ENCODE measurements around the gene AP2A2.

Gene AP2A2

DNA sequence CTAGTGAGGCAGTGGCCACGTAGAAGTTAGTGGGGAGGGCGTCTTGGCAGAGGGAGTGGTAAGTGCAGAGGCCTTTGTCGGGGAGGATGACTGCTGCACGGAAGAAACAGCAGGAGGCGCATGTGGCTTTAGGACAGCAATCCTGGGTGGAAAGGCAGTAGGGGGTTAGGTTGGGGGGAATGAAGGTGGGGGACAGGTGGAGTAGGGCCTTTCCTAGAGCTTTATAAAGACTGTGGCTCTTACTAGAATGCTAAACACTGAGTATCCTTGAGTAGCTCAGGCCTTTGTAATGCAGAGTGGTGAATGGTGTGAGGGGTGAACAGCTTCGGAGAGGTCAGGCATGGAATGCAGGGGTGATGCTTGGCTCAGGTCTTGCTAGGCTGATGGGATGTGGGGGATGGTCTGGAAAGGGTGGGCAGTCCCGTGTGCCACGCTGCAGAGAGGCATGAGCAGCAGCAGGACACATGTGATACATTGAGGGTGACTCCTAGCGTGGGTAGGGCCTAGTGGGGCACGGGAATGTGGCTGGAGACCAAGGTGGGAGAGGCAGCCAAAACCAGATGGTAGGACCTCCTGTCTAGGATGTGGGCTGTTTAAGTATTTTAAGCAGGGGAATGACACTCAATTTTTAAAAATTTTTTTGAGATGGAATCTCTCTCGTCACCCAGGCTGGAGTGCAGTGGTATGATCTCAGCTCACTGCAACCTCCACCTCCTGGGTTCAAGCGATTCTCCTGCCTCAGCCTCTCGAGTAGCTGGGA lies 19.2 kb downstream of the AP2A2 start:
- TF ChIP-seq, protein P1, sequence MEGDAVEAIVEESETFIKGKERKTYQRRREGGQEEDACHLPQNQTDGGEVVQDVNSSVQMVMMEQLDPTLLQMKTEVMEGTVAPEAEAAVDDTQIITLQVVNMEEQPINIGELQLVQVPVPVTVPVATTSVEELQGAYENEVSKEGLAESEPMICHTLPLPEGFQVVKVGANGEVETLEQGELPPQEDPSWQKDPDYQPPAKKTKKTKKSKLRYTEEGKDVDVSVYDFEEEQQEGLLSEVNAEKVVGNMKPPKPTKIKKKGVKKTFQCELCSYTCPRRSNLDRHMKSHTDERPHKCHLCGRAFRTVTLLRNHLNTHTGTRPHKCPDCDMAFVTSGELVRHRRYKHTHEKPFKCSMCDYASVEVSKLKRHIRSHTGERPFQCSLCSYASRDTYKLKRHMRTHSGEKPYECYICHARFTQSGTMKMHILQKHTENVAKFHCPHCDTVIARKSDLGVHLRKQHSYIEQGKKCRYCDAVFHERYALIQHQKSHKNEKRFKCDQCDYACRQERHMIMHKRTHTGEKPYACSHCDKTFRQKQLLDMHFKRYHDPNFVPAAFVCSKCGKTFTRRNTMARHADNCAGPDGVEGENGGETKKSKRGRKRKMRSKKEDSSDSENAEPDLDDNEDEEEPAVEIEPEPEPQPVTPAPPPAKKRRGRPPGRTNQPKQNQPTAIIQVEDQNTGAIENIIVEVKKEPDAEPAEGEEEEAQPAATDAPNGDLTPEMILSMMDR (IDR thresholded peaks at IDR 0.05; ENCODE audit: low read depth, low read length) = no peak
- H3K4me3 ChIP-seq (ENCODE audit: low read depth, low read length) = no peak overlapping the region

DNA sequence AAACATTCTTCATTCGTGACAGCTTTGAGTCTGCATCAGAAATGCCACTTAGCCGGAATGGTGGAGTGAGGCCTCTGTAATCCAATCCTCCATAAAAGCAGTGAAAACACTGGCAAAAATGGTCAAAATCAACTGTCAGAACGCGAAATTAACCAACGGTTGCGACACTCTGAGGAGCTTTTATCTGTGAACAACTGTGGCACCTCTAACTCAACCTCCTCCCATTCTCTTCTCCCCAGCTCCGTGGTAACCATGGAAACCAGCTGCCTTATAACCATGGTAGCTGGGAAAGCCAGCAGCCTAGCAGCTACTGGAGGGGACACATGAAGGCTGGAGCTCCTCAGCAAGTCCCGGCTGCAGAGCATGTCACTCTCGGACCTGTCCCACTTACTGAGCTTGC lies 20.3 kb downstream of the AP2A2 start:
- TF ChIP-seq, protein P1 (IDR thresholded peaks at IDR 0.05; ENCODE audit: low read depth, low read length) = no peak
- H3K4me3 ChIP-seq (ENCODE audit: low read depth, low read length) = no peak overlapping the region

DNA sequence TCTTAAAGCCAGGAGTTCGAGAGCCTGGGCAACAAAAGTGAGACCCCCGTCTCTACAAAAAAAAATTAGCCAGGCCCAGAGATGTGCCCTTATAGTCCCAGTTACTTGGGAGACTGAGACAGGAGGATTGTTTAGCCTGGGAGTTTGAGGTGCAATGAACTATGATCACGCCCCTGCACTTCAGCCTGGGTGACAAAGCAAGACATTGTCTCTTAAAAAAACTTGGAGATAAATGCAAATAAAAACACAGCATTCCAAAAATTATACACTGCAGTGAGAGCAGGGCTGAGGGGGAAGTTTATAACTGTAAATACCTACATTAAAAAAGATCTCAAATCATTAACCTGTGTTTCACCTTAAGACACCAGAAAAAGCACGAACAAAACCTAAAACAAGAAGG lies 22.1 kb downstream of the AP2A2 start:
- TF ChIP-seq, protein P1 (IDR thresholded peaks at IDR 0.05; ENCODE audit: low read depth, low read length) = no peak
- no peak overlapping the region for H3K4me3 ChIP-seq (ENCODE audit: low read depth, low read length)

GRCh38 chr11:951507-951906 lies 25.8 kb downstream of the AP2A2 start:
- H3K4me3 ChIP-seq (ENCODE audit: low read depth, low read length) = no peak overlapping the region
- TF ChIP-seq, protein P1 (IDR thresholded peaks at IDR 0.05; ENCODE audit: low read depth, low read length) = no peak

- TF ChIP-seq, protein P1 (IDR thresholded peaks at IDR 0.05; ENCODE audit: low read depth, low read length) = no peak
- H3K4me3 ChIP-seq (ENCODE audit: low read depth, low read length) = no peak overlapping the region
Observed at GRCh38 chr11:952406-953385, 27.0 kb downstream of the AP2A2 start.

- TF ChIP-seq, protein P1 (IDR thresholded peaks at IDR 0.05; ENCODE audit: low read depth, low read length) = no peak
- H3K4me3 ChIP-seq (ENCODE audit: low read depth, low read length) = no peak overlapping the region
Observed at GRCh38 chr11:953512-953911, 27.8 kb downstream of the AP2A2 start.
